Testis (tissue), 2 donors: Measurements from ENCODE around the gene RUFY1.

ENCODE experiments used
- CTCF ChIP-seq, 3 experiments: fragments of 450-650 bp in 2 of 3; fragments of 200-600 bp in 1 of 3; sonication (generic) in 1 of 3; IDR thresholded peaks; one replicate each; pipeline ENCODE4 v1.5.1; 2016 to 2019; ENCODE audit warnings: antibody characterized with exemption in 3 of 3, mild to moderate bottlenecking in 2 of 3, moderate library complexity in 1 of 3
- POLR2A ChIP-seq: fragments of 450-650 bp; IDR thresholded peaks from one replicate; pipeline ENCODE4 v1.6.1; 2017; ENCODE audit warnings: antibody characterized with exemption, mild to moderate bottlenecking, moderate library complexity

DNA sequence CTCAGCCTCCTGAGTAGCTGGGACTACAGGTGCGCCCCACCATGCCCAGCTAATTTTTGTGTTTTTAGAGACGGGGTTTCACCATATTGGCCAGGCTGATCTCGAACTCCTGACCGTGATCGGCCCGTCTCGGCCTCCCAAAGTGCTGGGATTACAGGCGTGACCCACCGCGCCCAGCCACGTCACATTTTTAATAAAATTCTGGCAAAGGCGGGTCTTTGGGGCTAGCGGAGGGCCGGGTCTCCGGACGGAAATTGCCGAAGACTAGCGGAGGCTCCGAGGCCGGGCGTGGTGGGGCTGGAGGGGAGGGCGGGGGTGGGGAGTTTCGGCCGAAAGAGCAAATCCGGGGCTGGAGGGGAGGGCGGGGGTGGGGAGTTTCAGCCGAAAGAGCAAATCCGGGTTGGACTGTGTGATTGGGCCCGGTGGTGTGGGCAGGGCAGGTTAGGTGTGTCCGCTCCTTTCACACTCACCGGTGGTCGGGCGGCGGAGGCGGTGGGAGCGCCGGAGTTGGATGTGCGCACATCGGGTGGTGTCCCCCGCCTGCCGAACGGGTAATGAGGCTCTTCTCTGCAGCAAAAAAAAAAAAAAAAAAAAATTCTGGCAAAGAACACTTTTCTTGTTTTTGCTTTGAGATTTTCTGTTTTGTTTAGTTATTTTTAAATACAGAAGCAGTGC lies 27.1 kb downstream of the RUFY1 start:
- TF ChIP-seq POLR2A (no peak), CTCF (IDR thresholded peaks at IDR 0.05) (no peak)
